GM12878 (cell line): Measurements from ENCODE around the gene SLC45A3. TPM values are rescaled to one million over a fixed set of nuclear protein-coding genes. Genes with fewer than 3 reads are reported as not detected.

ENCODE experiments used
- ATAC-seq: fragments of 200-7000 bp; cut with Tn5 transposase; 3 replicates; pipeline ENCODE4 v1.9.1; 2020; ENCODE audit warnings: mild to moderate bottlenecking, moderate library complexity
- BruUV-seq: library from RNA; stranded (reverse); fragments of 400-500 nt; replicated peaks from 2 replicates; lab custom pipeline; 2021; lab: Mats Ljungman, UMichigan
- CTCF ChIA-PET: fragments of 300-600 bp; sonication (Branson Sonifier 250); formaldehyde crosslinking; extraction: SDS; loops from one replicate; lab custom pipeline; 2021; ENCODE audit warnings: inconsistent platforms; lab: Yijun Ruan, JAX
- POLR2A ChIA-PET: fragments of 350-600 bp; formaldehyde crosslinking; extraction: SDS; loops from one replicate; lab custom pipeline; 2021; ENCODE audit warnings: inconsistent platforms; lab: Charles Lee
- RAD21 ChIA-PET: fragments of 300-600 bp; sonication (Branson Sonifier 250); formaldehyde crosslinking; loops from one replicate; lab custom pipeline; 2023; ENCODE audit warnings: antibody characterized with exemption; ENCODE audit not compliant: unreplicated experiment; lab: Charles Lee
- SMC1A ChIA-PET: fragments of 300-600 bp; sonication (Branson Sonifier 250); formaldehyde crosslinking; loops from one replicate; lab custom pipeline; 2023; ENCODE audit not compliant: unreplicated experiment, uncharacterized antibody; lab: Charles Lee
- DNase-seq: peaks from one replicate; pipeline ENCODE4 v3.0.0-alpha.2; 2011; ENCODE audit warnings: low read depth, low spot score
- FAIRE-seq: peaks from 3 replicates; lab custom pipeline; 2011; peaks lifted over from hg19 to GRCh38; lab: Jason Lieb, UNC
- H2AFZ ChIP-seq: 2 replicates; pipeline ENCODE4 v1.6.0; 2011; ENCODE audit warnings: low read depth, low read length, control low read depth; ENCODE audit not compliant: control insufficient read depth
- H3K27ac ChIP-seq: 2 replicates; pipeline ENCODE4 v1.5.1; 2011; ENCODE audit warnings: control low read depth; ENCODE audit not compliant: control insufficient read depth, insufficient read depth
- H3K27me3 ChIP-seq, 2 experiments: replicated peaks in 1 of 2; 2 replicates each; pipeline versions ENCODE4 v1.6.0 to v1.6.1; 2011; ENCODE audit warnings: low read length in 1 of 2; ENCODE audit not compliant: control insufficient read depth in 2 of 2, insufficient read depth in 2 of 2
- H3K36me3 ChIP-seq, 2 experiments: 2 replicates each; pipeline ENCODE4 v1.5.1; 2011; ENCODE audit warnings: low read length in 1 of 2; ENCODE audit not compliant: control insufficient read depth in 2 of 2, insufficient read depth in 2 of 2
- H3K4me1 ChIP-seq: 2 replicates; pipeline ENCODE4 v1.6.1; 2011; ENCODE audit warnings: mild to moderate bottlenecking, low read length, moderate library complexity, mixed read lengths; ENCODE audit not compliant: control insufficient read depth, insufficient read depth
- H3K4me2 ChIP-seq: 2 replicates; pipeline ENCODE4 v1.6.0; 2011; ENCODE audit warnings: control low read depth; ENCODE audit not compliant: control insufficient read depth, insufficient read depth
- H3K4me3 ChIP-seq: fragments of 200-600 bp; sonication (generic); 2 replicates; pipeline ENCODE4 v1.5.1; 2016
- H3K79me2 ChIP-seq: 2 replicates; pipeline ENCODE4 v1.6.0; 2011; ENCODE audit warnings: low read length; ENCODE audit not compliant: control insufficient read depth, insufficient read depth
- H3K9ac ChIP-seq: 2 replicates; pipeline ENCODE4 v1.8.0; 2011; ENCODE audit warnings: low read length, control low read depth, mixed read lengths; ENCODE audit not compliant: control insufficient read depth, insufficient read depth
- H3K9me3 ChIP-seq: replicated peaks from 3 replicates; pipeline ENCODE4 v1.5.1; 2011; ENCODE audit warnings: mild to moderate bottlenecking, low read length; ENCODE audit not compliant: control insufficient read depth, insufficient read depth
- H4K20me1 ChIP-seq: 2 replicates; pipeline ENCODE4 v1.6.0; 2011; ENCODE audit not compliant: control insufficient read depth, insufficient read depth
- CEBPZ ChIP-seq: fragments of 150-350 bp; IDR thresholded peaks from 2 replicates; pipeline ENCODE4 v1.6.1; 2016; ENCODE audit warnings: low read depth, low read length
- DPF2 ChIP-seq: fragments of 450-650 bp; IDR thresholded peaks from 2 replicates; pipeline ENCODE4 v1.6.1; 2017; ENCODE audit warnings: mild to moderate bottlenecking
- FOS ChIP-seq: IDR thresholded peaks from 3 replicates; pipeline ENCODE4 v1.6.1; 2011; ENCODE audit warnings: borderline replicate concordance; ENCODE audit not compliant: insufficient read length; ENCODE audit errors: extremely low read depth
- IKZF1 ChIP-seq: fragments of 450-650 bp; conservative IDR thresholded peaks from 2 replicates; pipeline ENCODE4 v1.6.1; 2017; ENCODE audit warnings: antibody characterized with exemption, mild to moderate bottlenecking
- JUNB ChIP-seq: IDR thresholded peaks from 2 replicates; pipeline ENCODE4 v1.6.1; 2016; ENCODE audit warnings: antibody characterized with exemption, mild to moderate bottlenecking
- MYC ChIP-seq: IDR thresholded peaks from 2 replicates; pipeline ENCODE4 v1.6.1; 2011; ENCODE audit warnings: mild to moderate bottlenecking, low read length, moderate library complexity, inconsistent platforms; ENCODE audit not compliant: insufficient read depth, insufficient replicate concordance, insufficient read length, severe bottlenecking
- NFYB ChIP-seq: IDR thresholded peaks from 2 replicates; pipeline ENCODE4 v1.6.1; 2011; ENCODE audit warnings: low read depth, mild to moderate bottlenecking, low read length, improper control_type of control experiment, moderate library complexity; ENCODE audit not compliant: insufficient read depth
- SREBF1 ChIP-seq: IDR thresholded peaks from 2 replicates; pipeline ENCODE4 v1.6.1; 2012; ENCODE audit warnings: mild to moderate bottlenecking, low read length
- SRF ChIP-seq, 2 experiments: IDR thresholded peaks; 2 replicates each; pipeline ENCODE4 v1.6.1; 2011; ENCODE audit warnings: low read depth in 2 of 2, low read length in 2 of 2, mild to moderate bottlenecking in 1 of 2, moderate library complexity in 1 of 2
- TCF3 ChIP-seq: IDR thresholded peaks from 2 replicates; pipeline ENCODE4 v1.6.1; 2012; ENCODE audit warnings: low read depth, mild to moderate bottlenecking, low read length, borderline replicate concordance; ENCODE audit not compliant: insufficient read depth
- USF1 ChIP-seq: IDR thresholded peaks from 2 replicates; pipeline ENCODE4 v1.6.1; 2011; ENCODE audit warnings: borderline replicate concordance, low read depth, mild to moderate bottlenecking, moderate library complexity, mixed read lengths, low read length; ENCODE audit not compliant: insufficient read depth; ENCODE audit errors: extremely low read length
- WGBS: methylation state at CpG from one replicate; pipeline ENCODE4 v1.1.6; 2016; ENCODE audit warnings: low lambda C conversion rate; ENCODE audit not compliant: insufficient replicate concordance, insufficient coverage; ENCODE audit errors: missing lambda C conversion rate; 5-methylcytosine and 5-hydroxymethylcytosine counted together
- in situ Hi-C: fragments of 300-500 bp; cut with MboI; formaldehyde crosslinking; loops from 9 replicates; pipeline ENCODE4 v1.14.3; 2018; ENCODE audit warnings: mixed read lengths
- intact Hi-C: fragments of 100-400 bp; cut with micrococcal nuclease; formaldehyde crosslinking; loops from one replicate; pipeline ENCODE4 v1.14.2; 2022; ENCODE audit not compliant: unreplicated experiment
- polyA plus RNA-seq, 11 experiments: library from polyadenylated mRNA; depleted of rRNA in 4 of 11; unstranded in 6 of 11; stranded (reverse) in 5 of 11; fragments of >200 nt; fragmentation: Nextera tagmentation in 4 of 11; fragmentation: Illumina TruSeq in 1 of 11; extraction: Ambion mirVana in 4 of 11; extraction: Trizol in 1 of 11; gene quantifications; 1 replicate in 1 of 11; 2 replicates in 10 of 11; pipeline versions ENCODE4 v1.2.1 to v1.2.3, GENCODE V29; 2011 to 2016; ENCODE audit warnings: inconsistent platforms in 2 of 11, missing spikeins in 2 of 11, low read depth in 1 of 11
- total RNA-seq, 4 experiments: library from RNA; depleted of rRNA in 3 of 4; stranded (reverse); fragments of >200 nt in 3 of 4; fragmentation: Illumina TruSeq in 1 of 4; extraction: Trizol in 1 of 4; gene quantifications; 2 replicates each; pipeline versions ENCODE4 v1.2.1 to v1.2.3, GENCODE V29; 2013 to 2021
- TF ChIP-seq, protein P1 (sequence below): fragments of 450-650 bp; IDR thresholded peaks from 2 replicates; pipeline ENCODE4 v1.6.1; 2017; ENCODE audit warnings: mild to moderate bottlenecking, moderate library complexity

SLC45A3 gene
- total and polyA plus RNA-seq, 10 of the 15 experiments (the other 5 are each of a cell fraction or from before 2014, with no cell fraction given), result 0.26 to 10.3 (median 4.1) TPM

DNA sequence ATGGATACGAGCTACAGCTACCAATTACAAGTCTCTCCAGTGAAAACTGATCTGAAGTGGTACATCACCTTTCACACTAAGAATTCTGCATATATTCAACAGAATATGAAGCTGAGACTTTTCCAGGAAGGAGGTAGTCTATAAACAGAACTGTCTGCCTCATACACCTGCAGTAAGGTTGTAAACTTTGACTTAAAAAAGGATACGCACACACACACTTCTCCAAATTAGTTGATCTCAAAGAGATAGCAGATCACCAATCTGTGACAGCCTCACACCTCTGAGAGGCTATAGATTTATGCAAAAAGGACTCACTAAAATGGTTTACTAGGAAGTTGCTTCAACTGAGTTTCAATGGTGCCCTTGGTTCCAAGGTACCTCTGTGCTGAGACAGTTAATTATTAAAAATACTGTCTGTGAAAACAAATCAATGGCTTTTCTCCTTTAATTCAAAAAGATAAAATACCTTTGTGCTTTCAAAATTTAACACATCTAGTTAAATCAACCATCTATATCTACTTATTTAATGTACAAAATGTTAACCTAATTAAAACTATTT is 66.4 kb downstream of the SLC45A3 start:
- peaks cover 5 to 32% of the 10 kb centered on the region in 2 experiments for H3K36me3 ChIP-seq
- RAD21 ChIA-PET, result interaction anchor here (0.7 to 1.9 kb wide), 6 partner anchors 10 to 44 kb away, joined by 3 to 6 read pairs (median 3); no protein-coding TSS in a partner anchor
- H2AFZ ChIP-seq, result no peak overlapping the region
- H3K4me1 ChIP-seq, result peaks cover 8% of the 10 kb centered on the region; the same call in 1 of the 2 replicates
- peaks cover 7% of the 10 kb centered on the region for H3K79me2 ChIP-seq
- no peak overlapping the region for H3K4me2 ChIP-seq
- no peak overlapping the region for H3K4me3 ChIP-seq
- H3K27ac ChIP-seq, result no peak overlapping the region
- no peak overlapping the region for H3K9ac ChIP-seq
- POLR2A ChIA-PET, result interaction anchor here (1.1 to 1.3 kb wide), 3 partner anchors 9 to 22 kb away, joined by 3 to 5 read pairs (median 3); no protein-coding TSS in a partner anchor
- H3K27me3 ChIP-seq, result no peaks in the 10 kb centered on the region
- no TSS peak for BruUV-seq
- in situ Hi-C loops (no loop called here), intact Hi-C loops (no loop called here)
- no peaks in the 10 kb centered on the region for H3K9me3 ChIP-seq
- no peak for ATAC-seq
- no peak for FAIRE-seq
- CTCF ChIA-PET, result interaction anchor here (0.8 to 5.6 kb wide), 5 partner anchors 13 to 444 kb away, joined by 3 to 19 read pairs (median 4); no protein-coding TSS in a partner anchor
- SMC1A ChIA-PET, result interaction anchor here (1.3 to 3.6 kb wide), 4 partner anchors 13 to 44 kb away, joined by 4 to 12 read pairs (median 8); no protein-coding TSS in a partner anchor
- DNase-seq, result no peak
- WGBS, result 78% methylated on average over 2 of the region's 2 CpGs
- H4K20me1 ChIP-seq, result no peaks in the 10 kb centered on the region
- TF ChIP-seq, protein P1, sequence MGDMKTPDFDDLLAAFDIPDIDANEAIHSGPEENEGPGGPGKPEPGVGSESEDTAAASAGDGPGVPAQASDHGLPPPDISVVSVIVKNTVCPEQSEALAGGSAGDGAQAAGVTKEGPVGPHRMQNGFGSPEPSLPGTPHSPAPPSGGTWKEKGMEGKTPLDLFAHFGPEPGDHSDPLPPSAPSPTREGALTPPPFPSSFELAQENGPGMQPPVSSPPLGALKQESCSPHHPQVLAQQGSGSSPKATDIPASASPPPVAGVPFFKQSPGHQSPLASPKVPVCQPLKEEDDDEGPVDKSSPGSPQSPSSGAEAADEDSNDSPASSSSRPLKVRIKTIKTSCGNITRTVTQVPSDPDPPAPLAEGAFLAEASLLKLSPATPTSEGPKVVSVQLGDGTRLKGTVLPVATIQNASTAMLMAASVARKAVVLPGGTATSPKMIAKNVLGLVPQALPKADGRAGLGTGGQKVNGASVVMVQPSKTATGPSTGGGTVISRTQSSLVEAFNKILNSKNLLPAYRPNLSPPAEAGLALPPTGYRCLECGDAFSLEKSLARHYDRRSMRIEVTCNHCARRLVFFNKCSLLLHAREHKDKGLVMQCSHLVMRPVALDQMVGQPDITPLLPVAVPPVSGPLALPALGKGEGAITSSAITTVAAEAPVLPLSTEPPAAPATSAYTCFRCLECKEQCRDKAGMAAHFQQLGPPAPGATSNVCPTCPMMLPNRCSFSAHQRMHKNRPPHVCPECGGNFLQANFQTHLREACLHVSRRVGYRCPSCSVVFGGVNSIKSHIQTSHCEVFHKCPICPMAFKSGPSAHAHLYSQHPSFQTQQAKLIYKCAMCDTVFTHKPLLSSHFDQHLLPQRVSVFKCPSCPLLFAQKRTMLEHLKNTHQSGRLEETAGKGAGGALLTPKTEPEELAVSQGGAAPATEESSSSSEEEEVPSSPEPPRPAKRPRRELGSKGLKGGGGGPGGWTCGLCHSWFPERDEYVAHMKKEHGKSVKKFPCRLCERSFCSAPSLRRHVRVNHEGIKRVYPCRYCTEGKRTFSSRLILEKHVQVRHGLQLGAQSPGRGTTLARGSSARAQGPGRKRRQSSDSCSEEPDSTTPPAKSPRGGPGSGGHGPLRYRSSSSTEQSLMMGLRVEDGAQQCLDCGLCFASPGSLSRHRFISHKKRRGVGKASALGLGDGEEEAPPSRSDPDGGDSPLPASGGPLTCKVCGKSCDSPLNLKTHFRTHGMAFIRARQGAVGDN, result no peak
- TF ChIP-seq FOS (no peak), USF1 (no peak), DPF2 (no peak), SRF (IDR thresholded peaks at IDR 0.05; ENCODE audit: low read depth in 2 of 2, low read length in 2 of 2) (no peak), IKZF1 (no peak), NFYB (no peak), TCF3 (no peak), CEBPZ (no peak), SREBF1 (no peak), JUNB (no peak), MYC (no peak)
